Skin of body (tissue), 2 donors: Measurements from ENCODE around the gene CTDSPL. TPM values are rescaled to one million over a fixed set of nuclear protein-coding genes. Genes with fewer than 3 reads are reported as not detected.

Experiments
- DNase-seq: peaks from one replicate; lab custom pipeline; 2025; lab: John Stamatoyannopoulos, UW
- total RNA-seq: library from RNA; depleted of rRNA; stranded (reverse); fragments of >200 nt; gene quantifications from one replicate; pipeline ENCODE4 v1.2.3, GENCODE V29; 2014

The CTDSPL gene
- total RNA-seq, 1 donor from 2014 or later: 39.3 TPM

GRCh38 chr3:37853691-37854413 is 7.8 kb upstream of the CTDSPL start:
- no peak for DNase-seq

- peak; percentile 35 for DNase-seq
Measured at GRCh38 chr3:37855363-37855970, 6.2 kb upstream of the CTDSPL start.

- no peak for DNase-seq
Measured at GRCh38 chr3:37856381-37856780, 5.3 kb upstream of the CTDSPL start.

GRCh38 chr3:37858742-37859141 is 2.9 kb upstream of the CTDSPL start:
- DNase-seq: no peak

GRCh38 chr3:37859354-37859753 is 2.3 kb upstream of the CTDSPL start:
- no peak for DNase-seq

- DNase-seq: no peak
Measured at GRCh38 chr3:37859908-37860199, 1.8 kb upstream of the CTDSPL start.

GRCh38 chr3:37862219-37862902 is 681 bp downstream of the CTDSPL start:
- peak; percentile 65 for DNase-seq

- DNase-seq: peak; percentile 65
Measured at GRCh38 chr3:37862903-37863815, 1.5 kb downstream of the CTDSPL start.

GRCh38 chr3:37863949-37864822 is 2.5 kb downstream of the CTDSPL start:
- no peak for DNase-seq

GRCh38 chr3:37864904-37865303 is 3.2 kb downstream of the CTDSPL start:
- no peak for DNase-seq

GRCh38 chr3:37867144-37867543 is 5.5 kb downstream of the CTDSPL start:
- DNase-seq: no peak

- no peak for DNase-seq
Measured at GRCh38 chr3:37871858-37872257, 10.2 kb downstream of the CTDSPL start.

GRCh38 chr3:37872413-37873160 is 10.9 kb downstream of the CTDSPL start:
- no peak for DNase-seq

- DNase-seq: no peak
Measured at GRCh38 chr3:37876279-37876678, 14.6 kb downstream of the CTDSPL start.

- no peak for DNase-seq
Measured at GRCh38 chr3:37882711-37883110, 21.0 kb downstream of the CTDSPL start.

GRCh38 chr3:37885814-37886213 is 24.1 kb downstream of the CTDSPL start:
- DNase-seq: no peak

GRCh38 chr3:37886395-37886794 is 24.7 kb downstream of the CTDSPL start:
- DNase-seq: no peak

GRCh38 chr3:37887062-37887461 is 25.4 kb downstream of the CTDSPL start:
- no peak for DNase-seq

- no peak for DNase-seq
Measured at GRCh38 chr3:37887824-37888223, 26.1 kb downstream of the CTDSPL start.

- DNase-seq: no peak
Measured at GRCh38 chr3:37888421-37888820, 26.7 kb downstream of the CTDSPL start.
